ENCODE measurements around the gene PLXNA4. TPM values are rescaled to one million over a fixed set of nuclear protein-coding genes. Genes with fewer than 3 reads are reported as not detected.

The PLXNA4 gene
- total and polyA plus RNA-seq, 2 experiments from 2014 or later, result 0.08 to 0.80 TPM

DNA sequence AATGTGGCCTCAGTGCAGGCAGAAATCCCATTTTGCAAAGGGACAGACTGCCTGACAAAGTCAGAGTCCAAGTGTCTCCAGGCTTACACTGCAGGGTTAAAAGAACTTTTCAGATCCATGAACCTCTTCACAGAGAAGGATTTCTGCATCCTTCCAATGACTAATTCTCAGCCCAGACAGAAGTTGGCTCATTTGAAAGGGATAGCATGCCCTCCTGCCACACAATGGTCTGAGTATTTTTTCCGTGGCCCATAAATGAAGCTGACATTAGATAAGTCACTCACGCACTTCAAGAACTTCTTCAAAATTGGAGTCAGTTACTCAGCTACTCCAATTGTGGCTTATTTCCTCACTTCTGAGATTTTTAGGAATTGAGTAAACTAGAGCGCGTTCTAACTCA lies 170.2 kb downstream of the PLXNA4 start:
- H3K4me1 Mint-ChIP-seq, result peaks cover 25% of the 10 kb centered on the region
- H2AFZ ChIP-seq, result no peak overlapping the region
- H3K27ac Mint-ChIP-seq, result no peak overlapping the region
- ATAC-seq, result no peak
- no peak overlapping the region for H3K4me3 ChIP-seq
- no peak overlapping the region for H3K27ac ChIP-seq (ENCODE audit: low read depth)
- H4K20me1 ChIP-seq (replicated peaks; ENCODE audit: insufficient read depth), result no peaks in the 10 kb centered on the region
- 0 out of 2 replicates have a peak, but pooled peaks cover 3% of the 10 kb centered on the region for H3K9me2 ChIP-seq (ENCODE audit: insufficient read depth)
- no peaks in the 10 kb centered on the region for H3K79me2 ChIP-seq (replicated peaks; ENCODE audit: insufficient read depth)
- no peaks in the 10 kb centered on the region for H3F3A ChIP-seq (replicated peaks; ENCODE audit: low read depth)
- no peaks in the 10 kb centered on the region for H3K9me3 Mint-ChIP-seq
- no peaks in the 10 kb centered on the region for H3K27me3 ChIP-seq (ENCODE audit: insufficient read depth)
- H3K4me3 Mint-ChIP-seq, result no peak overlapping the region
- H3K36me3 ChIP-seq (ENCODE audit: insufficient read depth), result no peaks in the 10 kb centered on the region
- no peak overlapping the region for H3K4me2 ChIP-seq
- H3K27me3 Mint-ChIP-seq (ENCODE audit: insufficient read depth, low read depth, poor library complexity), result peaks cover 9% of the 10 kb centered on the region
- peaks cover 6% of the 10 kb centered on the region; the same call in 1 of the 2 replicates for H3K4me1 ChIP-seq (ENCODE audit: insufficient read depth)
- TF ChIP-seq EZH2 (IDR thresholded peaks at IDR 0.05; ENCODE audit: low read depth, unreplicated experiment), result no peak
- TF ChIP-seq CREB1 (CRISPR knock-in tag; IDR thresholded peaks at IDR 0.05; ENCODE audit: low read depth), result no peak
- TF ChIP-seq, protein P1, sequence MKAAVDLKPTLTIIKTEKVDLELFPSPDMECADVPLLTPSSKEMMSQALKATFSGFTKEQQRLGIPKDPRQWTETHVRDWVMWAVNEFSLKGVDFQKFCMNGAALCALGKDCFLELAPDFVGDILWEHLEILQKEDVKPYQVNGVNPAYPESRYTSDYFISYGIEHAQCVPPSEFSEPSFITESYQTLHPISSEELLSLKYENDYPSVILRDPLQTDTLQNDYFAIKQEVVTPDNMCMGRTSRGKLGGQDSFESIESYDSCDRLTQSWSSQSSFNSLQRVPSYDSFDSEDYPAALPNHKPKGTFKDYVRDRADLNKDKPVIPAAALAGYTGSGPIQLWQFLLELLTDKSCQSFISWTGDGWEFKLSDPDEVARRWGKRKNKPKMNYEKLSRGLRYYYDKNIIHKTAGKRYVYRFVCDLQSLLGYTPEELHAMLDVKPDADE (IDR thresholded peaks at IDR 0.05), result no peak
- TF ChIP-seq, protein P2, sequence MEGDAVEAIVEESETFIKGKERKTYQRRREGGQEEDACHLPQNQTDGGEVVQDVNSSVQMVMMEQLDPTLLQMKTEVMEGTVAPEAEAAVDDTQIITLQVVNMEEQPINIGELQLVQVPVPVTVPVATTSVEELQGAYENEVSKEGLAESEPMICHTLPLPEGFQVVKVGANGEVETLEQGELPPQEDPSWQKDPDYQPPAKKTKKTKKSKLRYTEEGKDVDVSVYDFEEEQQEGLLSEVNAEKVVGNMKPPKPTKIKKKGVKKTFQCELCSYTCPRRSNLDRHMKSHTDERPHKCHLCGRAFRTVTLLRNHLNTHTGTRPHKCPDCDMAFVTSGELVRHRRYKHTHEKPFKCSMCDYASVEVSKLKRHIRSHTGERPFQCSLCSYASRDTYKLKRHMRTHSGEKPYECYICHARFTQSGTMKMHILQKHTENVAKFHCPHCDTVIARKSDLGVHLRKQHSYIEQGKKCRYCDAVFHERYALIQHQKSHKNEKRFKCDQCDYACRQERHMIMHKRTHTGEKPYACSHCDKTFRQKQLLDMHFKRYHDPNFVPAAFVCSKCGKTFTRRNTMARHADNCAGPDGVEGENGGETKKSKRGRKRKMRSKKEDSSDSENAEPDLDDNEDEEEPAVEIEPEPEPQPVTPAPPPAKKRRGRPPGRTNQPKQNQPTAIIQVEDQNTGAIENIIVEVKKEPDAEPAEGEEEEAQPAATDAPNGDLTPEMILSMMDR (conservative IDR thresholded peaks at IDR 0.05; ENCODE audit: low read depth in 2 of 2), result no peak
- TF ChIP-seq NANOG (IDR thresholded peaks at IDR 0.05; ENCODE audit: borderline replicate concordance), result no peak
- no peak for TF ChIP-seq ZNF114 (CRISPR knock-in tag; IDR thresholded peaks at IDR 0.05)
- TF ChIP-seq STAT1 (IDR thresholded peaks at IDR 0.05; ENCODE audit: unreplicated experiment), result no peak
- TF ChIP-seq, protein P3, sequence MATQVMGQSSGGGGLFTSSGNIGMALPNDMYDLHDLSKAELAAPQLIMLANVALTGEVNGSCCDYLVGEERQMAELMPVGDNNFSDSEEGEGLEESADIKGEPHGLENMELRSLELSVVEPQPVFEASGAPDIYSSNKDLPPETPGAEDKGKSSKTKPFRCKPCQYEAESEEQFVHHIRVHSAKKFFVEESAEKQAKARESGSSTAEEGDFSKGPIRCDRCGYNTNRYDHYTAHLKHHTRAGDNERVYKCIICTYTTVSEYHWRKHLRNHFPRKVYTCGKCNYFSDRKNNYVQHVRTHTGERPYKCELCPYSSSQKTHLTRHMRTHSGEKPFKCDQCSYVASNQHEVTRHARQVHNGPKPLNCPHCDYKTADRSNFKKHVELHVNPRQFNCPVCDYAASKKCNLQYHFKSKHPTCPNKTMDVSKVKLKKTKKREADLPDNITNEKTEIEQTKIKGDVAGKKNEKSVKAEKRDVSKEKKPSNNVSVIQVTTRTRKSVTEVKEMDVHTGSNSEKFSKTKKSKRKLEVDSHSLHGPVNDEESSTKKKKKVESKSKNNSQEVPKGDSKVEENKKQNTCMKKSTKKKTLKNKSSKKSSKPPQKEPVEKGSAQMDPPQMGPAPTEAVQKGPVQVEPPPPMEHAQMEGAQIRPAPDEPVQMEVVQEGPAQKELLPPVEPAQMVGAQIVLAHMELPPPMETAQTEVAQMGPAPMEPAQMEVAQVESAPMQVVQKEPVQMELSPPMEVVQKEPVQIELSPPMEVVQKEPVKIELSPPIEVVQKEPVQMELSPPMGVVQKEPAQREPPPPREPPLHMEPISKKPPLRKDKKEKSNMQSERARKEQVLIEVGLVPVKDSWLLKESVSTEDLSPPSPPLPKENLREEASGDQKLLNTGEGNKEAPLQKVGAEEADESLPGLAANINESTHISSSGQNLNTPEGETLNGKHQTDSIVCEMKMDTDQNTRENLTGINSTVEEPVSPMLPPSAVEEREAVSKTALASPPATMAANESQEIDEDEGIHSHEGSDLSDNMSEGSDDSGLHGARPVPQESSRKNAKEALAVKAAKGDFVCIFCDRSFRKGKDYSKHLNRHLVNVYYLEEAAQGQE (IDR thresholded peaks at IDR 0.05; ENCODE audit: unreplicated experiment), result no peak
- H3K36me3 Mint-ChIP-seq (ENCODE audit: low read depth), result no peaks in the 10 kb centered on the region
- DNase-seq (ENCODE audit: low spot score), result no peak

DNA sequence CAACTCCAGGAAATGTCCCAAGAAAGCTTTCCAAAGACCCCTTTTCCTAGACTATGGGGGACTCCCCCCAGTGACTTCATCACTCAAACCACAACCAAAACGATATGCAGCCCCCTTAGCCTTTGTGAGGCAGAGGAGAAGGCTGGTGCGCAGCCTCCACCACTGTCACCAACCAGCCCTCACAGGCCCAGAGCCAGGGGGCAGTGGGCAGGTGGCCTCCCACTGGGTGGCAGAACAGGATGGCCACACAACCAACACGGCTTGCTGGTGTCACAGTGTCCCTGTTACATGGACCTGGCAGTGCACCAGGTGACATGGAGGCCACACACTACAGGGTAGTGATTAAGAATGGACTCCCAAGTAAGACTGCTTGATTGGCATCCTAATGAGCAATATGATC lies 172.0 kb downstream of the PLXNA4 start:
- Histone ChIP-seq H4K20me1 (replicated peaks; ENCODE audit: insufficient read depth) (no peaks in the 10 kb centered on the region), H2AFZ (no peak overlapping the region), H3K27me3 (ENCODE audit: insufficient read depth) (no peaks in the 10 kb centered on the region), H3K4me3 (no peak overlapping the region), H3K27ac (ENCODE audit: low read depth) (no peak overlapping the region), H3K36me3 (ENCODE audit: insufficient read depth) (no peaks in the 10 kb centered on the region), H3K9me2 (ENCODE audit: insufficient read depth) (0 out of 2 replicates have a peak, but pooled peaks cover under 1% of the 10 kb centered on the region), H3K4me1 (ENCODE audit: insufficient read depth) (peaks cover 6% of the 10 kb centered on the region; the same call in 1 of the 2 replicates), H3K79me2 (replicated peaks; ENCODE audit: insufficient read depth) (no peaks in the 10 kb centered on the region), H3K4me2 (no peak overlapping the region), H3F3A (replicated peaks; ENCODE audit: low read depth) (no peaks in the 10 kb centered on the region)
- ATAC-seq, result no peak
- no peak for DNase-seq (ENCODE audit: low spot score)
- Mint-ChIP-seq H3K27me3 (ENCODE audit: insufficient read depth, low read depth, poor library complexity) (peaks cover 9% of the 10 kb centered on the region), H3K4me3 (no peak overlapping the region), H3K9me3 (no peaks in the 10 kb centered on the region), H3K27ac (no peak overlapping the region), H3K4me1 (peaks cover 21% of the 10 kb centered on the region), H3K36me3 (ENCODE audit: low read depth) (no peaks in the 10 kb centered on the region)
- no peak for TF ChIP-seq NANOG (IDR thresholded peaks at IDR 0.05; ENCODE audit: borderline replicate concordance)

Measured in GM23338 (cell line).